ENCODE data around the gene GPR55.

Gene GPR55

GRCh38 chr2:230922951-230923717, 1.9 kb downstream of the GPR55 start:
- Histone ChIP-seq H3K27ac (peak overlapping the region in 1 of 21 experiments; percentile 79), H3K4me3 (no peak overlapping the region)

DNA sequence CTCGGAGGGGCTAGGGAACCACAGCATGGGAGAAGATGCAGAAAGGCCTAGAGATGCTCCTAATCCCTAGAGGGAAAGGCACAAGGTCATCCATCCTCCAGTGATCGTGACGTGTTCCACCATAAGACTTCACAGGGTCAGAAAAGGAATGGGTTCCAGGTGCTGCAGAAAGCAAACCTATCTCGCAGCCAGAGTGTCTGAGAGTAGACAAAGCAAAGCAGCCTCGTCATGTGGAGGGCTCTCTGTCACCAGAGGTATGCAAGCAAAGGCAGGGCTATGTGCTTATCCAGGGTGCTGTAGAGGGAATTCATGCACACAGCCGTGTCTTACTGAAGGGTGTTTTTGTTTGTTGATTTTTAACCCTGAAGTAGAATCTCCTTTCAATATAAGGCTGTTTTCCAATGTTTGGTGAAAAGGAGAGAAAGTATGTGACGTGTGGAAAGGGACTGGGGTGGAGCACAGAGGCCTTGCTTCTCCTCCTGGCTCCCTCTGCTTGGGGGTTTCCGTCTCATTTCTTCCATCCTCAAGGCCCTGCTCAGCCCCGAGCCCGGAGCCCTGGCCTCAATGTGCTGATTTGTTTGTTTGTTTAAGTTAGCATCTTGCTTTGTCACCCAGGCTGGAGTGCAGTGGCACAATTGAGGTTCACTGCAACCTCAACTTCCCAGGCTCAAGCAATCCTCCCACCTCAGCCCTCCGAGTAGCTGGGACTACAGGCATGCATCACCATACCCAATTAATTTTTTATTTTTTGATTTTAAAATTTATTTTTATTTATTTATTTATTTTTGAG, 3.0 kb downstream of the GPR55 start:
- H3K27ac ChIP-seq = peak overlapping the region in 1 of 21 experiments; percentile 32
- H3K4me3 ChIP-seq = no peak overlapping the region

GRCh38 chr2:230920167-230920566, 4.9 kb downstream of the GPR55 start:
- H3K4me3 ChIP-seq = no peak overlapping the region
- H3K27ac ChIP-seq = no peak overlapping the region

DNA sequence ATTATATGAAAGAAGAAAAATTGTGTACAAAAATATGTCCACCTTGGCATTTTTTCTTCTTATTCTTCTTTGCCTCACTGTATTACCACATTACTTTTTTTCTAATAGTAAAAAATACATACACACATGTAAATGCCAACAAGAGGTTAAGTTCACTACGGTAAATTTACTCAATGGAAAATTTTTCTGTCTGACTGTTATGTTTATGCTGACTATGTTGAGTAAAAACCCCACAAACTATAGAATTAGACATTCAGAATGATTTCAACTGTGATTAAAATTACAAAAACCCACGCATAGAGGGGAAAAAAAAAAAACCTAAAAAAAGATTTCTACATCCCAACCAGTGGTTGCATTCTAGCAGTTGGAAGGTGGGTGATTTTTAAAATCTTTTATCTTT, 5.4 kb downstream of the GPR55 start:
- no peak overlapping the region for H3K27ac ChIP-seq
- no peak overlapping the region for H3K4me3 ChIP-seq

DNA sequence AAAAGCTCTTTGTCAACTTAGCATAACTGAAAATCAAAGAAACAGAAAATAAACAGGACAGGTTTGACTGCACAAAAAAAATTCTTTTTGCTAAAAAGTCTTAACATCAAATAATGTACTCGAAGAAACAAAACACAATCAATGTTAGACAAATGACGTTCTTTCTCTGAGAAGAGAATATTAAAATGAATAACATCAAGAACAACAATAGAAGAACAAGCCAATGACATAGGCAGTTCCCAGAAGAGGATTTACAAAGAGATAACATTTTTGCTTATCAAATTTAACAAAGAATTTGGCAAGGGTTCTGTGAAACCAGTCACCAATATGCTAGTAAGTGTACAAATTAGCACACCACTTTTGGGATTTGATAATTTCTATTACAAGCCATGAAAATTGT, 5.8 kb downstream of the GPR55 start:
- Histone ChIP-seq H3K4me3 (no peak overlapping the region), H3K27ac (no peak overlapping the region)

DNA sequence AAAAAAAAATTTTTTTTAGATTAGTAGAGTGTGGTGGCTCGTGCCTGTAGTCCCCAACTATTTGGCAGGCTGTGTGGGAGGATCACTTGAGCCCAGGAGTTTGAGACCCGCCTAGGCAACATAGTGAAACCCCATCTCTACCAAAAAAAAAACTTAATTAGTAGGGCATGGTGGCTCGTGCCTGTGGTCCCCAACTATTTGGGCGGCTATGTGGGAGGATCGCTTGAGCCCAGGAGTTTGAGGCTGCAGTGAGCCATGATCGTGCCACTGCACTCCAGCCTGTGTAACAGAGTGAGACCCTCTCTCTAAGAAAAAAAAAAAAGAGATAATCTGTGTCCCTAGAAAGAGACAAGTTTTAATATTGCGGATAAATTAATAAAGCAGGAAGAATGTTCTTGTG, 8.8 kb downstream of the GPR55 start:
- Histone ChIP-seq H3K27ac (no peak overlapping the region), H3K4me3 (no peak overlapping the region)

- no peak overlapping the region for H3K27ac ChIP-seq
- no peak overlapping the region for H3K4me3 ChIP-seq
Measured at GRCh38 chr2:230915319-230915718, 9.7 kb downstream of the GPR55 start.

- no peak overlapping the region for H3K27ac ChIP-seq
- no peak overlapping the region for H3K4me3 ChIP-seq
Measured at GRCh38 chr2:230914886-230915285, 10.2 kb downstream of the GPR55 start.

- Histone ChIP-seq H3K4me3 (no peak overlapping the region), H3K27ac (peak overlapping the region in 1 of 21 experiments; percentile 47)
Measured at GRCh38 chr2:230913406-230914143, 11.5 kb downstream of the GPR55 start.

DNA sequence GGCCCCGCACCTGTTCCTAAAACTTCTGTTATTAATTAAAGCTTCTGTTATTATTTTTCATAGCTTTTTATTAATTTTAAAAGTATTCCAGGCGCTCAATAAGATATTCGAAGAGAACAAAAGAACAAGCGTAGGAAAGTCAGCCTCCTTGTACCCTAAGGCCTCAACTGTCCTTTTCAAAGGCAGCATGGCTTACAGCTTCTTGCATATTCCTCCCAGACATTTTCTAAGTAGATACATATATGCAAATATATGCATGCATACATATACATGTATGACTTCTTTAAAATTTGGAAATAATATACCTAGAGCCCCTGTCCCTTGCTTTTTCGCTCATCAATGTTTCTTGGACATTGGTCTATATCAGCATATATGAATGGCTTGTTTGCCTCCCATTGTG, 12.3 kb downstream of the GPR55 start:
- Histone ChIP-seq H3K4me3 (no peak overlapping the region), H3K27ac (no peak overlapping the region)

DNA sequence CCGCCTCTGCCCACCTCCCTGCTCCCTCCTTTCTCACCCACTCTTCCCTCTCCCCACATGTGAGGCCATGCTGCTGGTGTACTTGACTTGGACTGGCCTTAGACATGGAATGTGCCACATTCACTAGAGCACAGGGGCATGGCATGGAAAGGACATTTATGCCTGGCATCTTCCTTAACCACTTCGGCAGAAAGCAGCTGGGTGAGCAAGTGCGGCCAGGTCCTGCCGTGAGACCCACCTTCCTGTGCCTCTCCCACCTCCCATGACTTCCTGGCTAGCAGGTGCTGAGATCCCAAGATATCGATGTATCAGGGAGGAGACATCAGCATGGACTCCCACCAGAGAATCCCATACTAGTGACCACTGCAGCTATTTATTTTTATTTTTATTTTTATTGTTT, 13.0 kb downstream of the GPR55 start:
- H3K27ac ChIP-seq = no peak overlapping the region
- no peak overlapping the region for H3K4me3 ChIP-seq

DNA sequence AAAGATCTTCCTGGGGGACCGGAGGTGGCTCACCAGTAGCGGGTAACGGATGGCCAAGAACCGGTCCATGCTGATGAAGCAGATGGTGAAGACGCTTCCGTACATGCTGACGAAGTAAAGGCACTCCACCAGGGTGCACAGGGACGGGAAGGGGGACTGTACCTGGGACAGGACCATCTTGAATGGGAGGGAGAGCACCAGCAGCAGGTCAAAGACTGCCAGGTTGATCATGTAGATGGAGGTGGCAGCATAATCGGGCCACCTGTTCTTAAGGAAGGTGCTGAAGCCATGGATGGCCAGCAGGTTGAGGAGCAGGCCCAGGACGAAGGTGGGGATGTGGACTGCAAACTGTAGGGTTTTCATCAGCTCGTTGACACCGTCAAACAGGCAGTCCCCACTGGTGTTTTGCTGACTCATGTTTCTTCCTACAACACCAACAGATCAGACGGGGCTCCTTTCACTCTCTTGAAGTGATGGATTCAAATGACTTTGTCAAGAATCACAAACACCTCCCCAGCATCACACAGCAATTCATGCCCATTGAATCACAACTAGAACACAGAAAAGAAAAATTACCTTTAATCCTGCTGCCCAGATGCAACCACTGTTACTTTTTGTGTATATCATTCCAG, 14.4 kb downstream of the GPR55 start:
- Histone ChIP-seq H3K27ac (no peak overlapping the region), H3K4me3 (no peak overlapping the region)

GRCh38 chr2:230909841-230910545, 15.0 kb downstream of the GPR55 start:
- no peak overlapping the region for H3K27ac ChIP-seq

GRCh38 chr2:230908595-230909191, 16.3 kb downstream of the GPR55 start:
- no peak overlapping the region for H3K4me3 ChIP-seq
- peak overlapping the region in 1 of 21 experiments; percentile 16 for H3K27ac ChIP-seq

More at GRCh38 chr2:230909841-230910545, 15.0 kb downstream of the GPR55 start:
- no peak overlapping the region for H3K4me3 ChIP-seq

DNA sequence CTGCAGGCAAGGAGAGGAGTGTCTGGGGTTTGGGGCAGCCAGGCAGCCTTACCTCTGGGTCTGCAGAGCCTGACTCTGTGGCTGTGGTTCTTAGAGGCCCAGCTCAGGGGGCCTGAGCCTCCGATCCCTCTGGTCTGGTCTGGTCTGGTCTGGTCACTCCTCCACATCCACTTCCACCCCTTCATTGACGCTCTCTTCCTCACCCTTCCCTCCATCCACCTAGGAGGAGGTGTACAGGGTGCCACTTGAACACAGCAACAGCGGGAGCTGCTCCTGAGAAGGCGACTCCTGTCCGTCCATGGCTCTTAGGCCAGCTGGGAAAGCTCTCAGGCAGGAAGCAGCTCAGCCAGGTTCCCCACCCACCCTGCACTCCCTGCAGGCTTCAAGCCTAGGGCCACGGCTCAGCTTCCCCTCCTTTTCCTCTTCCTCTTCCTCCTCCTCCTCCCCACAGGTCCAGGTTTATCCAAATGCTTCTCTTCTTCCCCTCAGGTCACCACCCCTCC, 16.9 kb downstream of the GPR55 start:
- H3K4me3 ChIP-seq = no peak overlapping the region
- H3K27ac ChIP-seq = peak overlapping the region in 1 of 21 experiments; percentile 16

- no peak overlapping the region for H3K4me3 ChIP-seq
- peak overlapping the region in 1 of 21 experiments; percentile 16 for H3K27ac ChIP-seq
Measured at GRCh38 chr2:230907361-230908091, 17.5 kb downstream of the GPR55 start.

GRCh38 chr2:230906471-230907230, 18.4 kb downstream of the GPR55 start:
- no peak overlapping the region for H3K27ac ChIP-seq
- H3K4me3 ChIP-seq = no peak overlapping the region

All from skin epidermis (tissue), 12 donors.